GM12873 (cell line): ENCODE data around the gene P2RX3.

Source experiments
- CTCF ChIP-seq: IDR thresholded peaks from 2 replicates; pipeline ENCODE4 v1.5.1; 2012; ENCODE audit warnings: low read depth, mild to moderate bottlenecking, moderate library complexity, low read length, control low read depth; ENCODE audit not compliant: insufficient read depth; ENCODE audit errors: missing control alignments

Gene P2RX3

GRCh38 chr11:57395905-57396623 is 57.9 kb downstream of the P2RX3 start:
- TF ChIP-seq CTCF, result no peak

- no peak for TF ChIP-seq CTCF
Observed at GRCh38 chr11:57396744-57397143, 58.6 kb downstream of the P2RX3 start.

- TF ChIP-seq CTCF, result no peak
Observed at GRCh38 chr11:57397394-57397990, 59.3 kb downstream of the P2RX3 start.

GRCh38 chr11:57399221-57399620 is 61.1 kb downstream of the P2RX3 start:
- TF ChIP-seq CTCF, result no peak

- no peak for TF ChIP-seq CTCF
Observed at GRCh38 chr11:57399972-57400578, 61.9 kb downstream of the P2RX3 start.

- TF ChIP-seq CTCF, result no peak
Observed at GRCh38 chr11:57402188-57403002, 64.2 kb downstream of the P2RX3 start.

- TF ChIP-seq CTCF, result no peak
Observed at GRCh38 chr11:57403802-57404147, 65.6 kb downstream of the P2RX3 start.
